ENCODE results near the gene DNAJC4.
A peak's percentile ranks its signal among the peaks of the same experiment; 100 is the strongest.

Gene DNAJC4

GRCh38 chr11:64223001-64223651 lies 7.2 kb upstream of the DNAJC4 start:
- Histone ChIP-seq H3K79me1 (replicated peaks; ENCODE audit: low read length, poor library complexity, severe bottlenecking) (peaks cover 20% of the 10 kb centered on the region), H2AFZ (ENCODE audit: low read depth, low read length) (no peak overlapping the region), H3K18ac (ENCODE audit: low read depth in 1 of 2, low read length in 2 of 2) (no peak overlapping the region), H3K4me3 (ENCODE audit: insufficient read depth in 1 of 2, low read depth in 1 of 2, low read length in 2 of 2) (peak overlapping the region in 1 of 2 experiments; percentile 5), H3K23ac (ENCODE audit: low read length in 2 of 2) (no peak overlapping the region), H4K8ac (ENCODE audit: low read length) (no peak overlapping the region), H4K91ac (ENCODE audit: low read length) (peak overlapping the region; percentile 22), H3K27me3 (ENCODE audit: control insufficient read depth in 1 of 2, insufficient read depth in 1 of 2, low read length in 2 of 2) (no peaks in the 10 kb centered on the region), H2BK120ac (ENCODE audit: low read depth, low read length) (no peak overlapping the region), H3K4me2 (ENCODE audit: low read length, poor library complexity, severe bottlenecking) (no peak overlapping the region), H3K9me3 (ENCODE audit: control insufficient read depth, low read length) (no peaks in the 10 kb centered on the region), H2BK5ac (ENCODE audit: low read depth, low read length, poor library complexity, severe bottlenecking) (no peak overlapping the region), H3K9ac (ENCODE audit: low read length) (no peak overlapping the region), H3K27ac (ENCODE audit: low read length, poor library complexity, severe bottlenecking) (no peak overlapping the region), H3K14ac (ENCODE audit: low read length in 2 of 2) (no peak overlapping the region), H3K4ac (ENCODE audit: low read depth in 1 of 2, low read length in 2 of 2) (no peak overlapping the region), H3K4me1 (ENCODE audit: control insufficient read depth, insufficient read depth, low read depth, low read length) (peaks cover 43% of the 10 kb centered on the region), H3K36me3 (ENCODE audit: control insufficient read depth in 1 of 2, insufficient read depth in 2 of 2, low read depth in 1 of 2, low read length in 2 of 2) (peaks cover 23 to 41% of the 10 kb centered on the region in 2 experiments), H2BK12ac (ENCODE audit: low read length in 2 of 2) (no peak overlapping the region), H2BK15ac (ENCODE audit: low read depth, poor library complexity, severe bottlenecking) (no peak overlapping the region), H2AK5ac (ENCODE audit: low read length, severe bottlenecking) (peak overlapping the region; percentile 38)
- 97% methylated on average over 24 of the region's 24 CpGs for WGBS
- no peak for DNase-seq

DNA sequence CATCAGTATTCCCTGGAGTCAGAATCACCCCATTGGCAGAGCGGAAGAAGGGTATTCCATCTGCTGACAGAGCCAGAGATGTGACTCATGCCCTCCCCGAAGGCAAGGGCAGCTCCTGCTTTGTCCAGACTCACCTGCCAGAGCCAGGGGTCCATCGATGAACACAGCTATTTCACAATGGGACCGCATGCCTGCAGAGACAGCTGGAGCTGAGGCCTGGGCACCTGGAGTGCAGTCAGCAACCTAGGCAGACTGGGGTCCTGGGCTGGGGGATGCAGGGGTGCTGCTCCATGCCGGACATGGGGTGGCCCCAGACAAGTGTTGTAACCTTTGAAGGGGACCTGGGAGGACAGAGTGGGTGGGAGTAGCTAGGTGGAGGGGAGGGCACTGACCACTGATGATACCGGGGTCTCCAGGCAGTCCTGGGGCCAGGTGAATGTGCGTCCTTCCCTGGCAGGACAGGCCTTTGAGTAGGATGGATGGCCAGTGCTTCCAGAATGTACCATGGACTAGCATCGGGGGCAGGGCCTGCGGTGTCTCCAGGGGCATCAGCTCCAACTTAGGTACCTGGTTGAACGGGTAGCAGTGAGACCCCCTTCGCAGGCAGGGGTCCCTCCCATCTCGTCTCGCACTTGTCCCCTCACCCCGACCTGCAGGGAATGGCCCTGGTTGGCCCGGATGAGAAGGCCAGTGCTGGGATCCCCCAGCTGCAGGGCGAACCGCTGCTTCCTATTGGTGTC lies 6.0 kb upstream of the DNAJC4 start:
- H2BK15ac ChIP-seq (ENCODE audit: low read depth, poor library complexity, severe bottlenecking), result no peak overlapping the region
- H3K79me1 ChIP-seq (replicated peaks; ENCODE audit: low read length, poor library complexity, severe bottlenecking), result peaks cover 23% of the 10 kb centered on the region
- peaks cover 47% of the 10 kb centered on the region for H3K4me1 ChIP-seq (ENCODE audit: control insufficient read depth, insufficient read depth, low read depth, low read length)
- H4K91ac ChIP-seq (ENCODE audit: low read length), result peak overlapping the region; percentile 49
- peak overlapping the region; percentile 24 for H2AK5ac ChIP-seq (ENCODE audit: low read length, severe bottlenecking)
- no peaks in the 10 kb centered on the region for H3K27me3 ChIP-seq (ENCODE audit: control insufficient read depth in 1 of 2, insufficient read depth in 1 of 2, low read length in 2 of 2)
- no peak overlapping the region for H3K4me2 ChIP-seq (ENCODE audit: low read length, poor library complexity, severe bottlenecking)
- H3K9me3 ChIP-seq (ENCODE audit: control insufficient read depth, low read length), result no peaks in the 10 kb centered on the region
- H3K36me3 ChIP-seq (ENCODE audit: control insufficient read depth in 1 of 2, insufficient read depth in 2 of 2, low read depth in 1 of 2, low read length in 2 of 2), result peaks cover 23 to 40% of the 10 kb centered on the region in 2 experiments
- no peak overlapping the region for H2BK12ac ChIP-seq (ENCODE audit: low read length in 2 of 2)
- no peak overlapping the region for H2BK5ac ChIP-seq (ENCODE audit: low read depth, low read length, poor library complexity, severe bottlenecking)
- no peak overlapping the region for H3K14ac ChIP-seq (ENCODE audit: low read length in 2 of 2)
- H3K9ac ChIP-seq (ENCODE audit: low read length), result no peak overlapping the region
- no peak overlapping the region for H2BK120ac ChIP-seq (ENCODE audit: low read depth, low read length)
- 95% methylated on average over 17 of the region's 17 CpGs for WGBS
- H4K8ac ChIP-seq (ENCODE audit: low read length), result no peak overlapping the region
- H3K18ac ChIP-seq (ENCODE audit: low read depth in 1 of 2, low read length in 2 of 2), result no peak overlapping the region
- no peak overlapping the region for H3K23ac ChIP-seq (ENCODE audit: low read length in 2 of 2)
- H2AFZ ChIP-seq (ENCODE audit: low read depth, low read length), result no peak overlapping the region
- H3K4ac ChIP-seq (ENCODE audit: low read depth in 1 of 2, low read length in 2 of 2), result no peak overlapping the region
- H3K27ac ChIP-seq (ENCODE audit: low read length, poor library complexity, severe bottlenecking), result peak overlapping the region; percentile 6
- peak overlapping the region in 1 of 2 experiments; percentile 14 for H3K4me3 ChIP-seq (ENCODE audit: insufficient read depth in 1 of 2, low read depth in 1 of 2, low read length in 2 of 2)
- no peak for DNase-seq

- H3K79me1 ChIP-seq (replicated peaks; ENCODE audit: low read length, poor library complexity, severe bottlenecking), result peaks cover 23% of the 10 kb centered on the region
- H3K27me3 ChIP-seq (ENCODE audit: control insufficient read depth in 1 of 2, insufficient read depth in 1 of 2, low read length in 2 of 2), result no peaks in the 10 kb centered on the region
- H2BK120ac ChIP-seq (ENCODE audit: low read depth, low read length), result no peak overlapping the region
- H2AK5ac ChIP-seq (ENCODE audit: low read length, severe bottlenecking), result no peak overlapping the region
- H2BK15ac ChIP-seq (ENCODE audit: low read depth, poor library complexity, severe bottlenecking), result peak overlapping the region; percentile 44
- peak overlapping the region; percentile 49 for H4K91ac ChIP-seq (ENCODE audit: low read length)
- H3K14ac ChIP-seq (ENCODE audit: low read length in 2 of 2), result no peak overlapping the region
- H3K23ac ChIP-seq (ENCODE audit: low read length in 2 of 2), result no peak overlapping the region
- peak overlapping the region in 1 of 2 experiments; percentile 68 for H3K4ac ChIP-seq (ENCODE audit: low read depth in 1 of 2, low read length in 2 of 2)
- H3K18ac ChIP-seq (ENCODE audit: low read depth in 1 of 2, low read length in 2 of 2), result no peak overlapping the region
- peak overlapping the region; percentile 89 for H3K4me2 ChIP-seq (ENCODE audit: low read length, poor library complexity, severe bottlenecking)
- peaks cover 23 to 36% of the 10 kb centered on the region in 2 experiments for H3K36me3 ChIP-seq (ENCODE audit: control insufficient read depth in 1 of 2, insufficient read depth in 2 of 2, low read depth in 1 of 2, low read length in 2 of 2)
- 82% methylated on average over 21 of the region's 22 CpGs for WGBS
- no peak for DNase-seq
- peak overlapping the region; percentile 92 to 95 for H3K4me3 ChIP-seq (ENCODE audit: insufficient read depth in 1 of 2, low read depth in 1 of 2, low read length in 2 of 2)
- H3K9me3 ChIP-seq (ENCODE audit: control insufficient read depth, low read length), result no peaks in the 10 kb centered on the region
- H2AFZ ChIP-seq (ENCODE audit: low read depth, low read length), result no peak overlapping the region
- peak overlapping the region; percentile 95 for H3K9ac ChIP-seq (ENCODE audit: low read length)
- H2BK12ac ChIP-seq (ENCODE audit: low read length in 2 of 2), result no peak overlapping the region
- peak overlapping the region; percentile 22 for H4K8ac ChIP-seq (ENCODE audit: low read length)
- H2BK5ac ChIP-seq (ENCODE audit: low read depth, low read length, poor library complexity, severe bottlenecking), result no peak overlapping the region
- peaks cover 51% of the 10 kb centered on the region for H3K4me1 ChIP-seq (ENCODE audit: control insufficient read depth, insufficient read depth, low read depth, low read length)
- peak overlapping the region; percentile 2 for H3K27ac ChIP-seq (ENCODE audit: low read length, poor library complexity, severe bottlenecking)
These were observed 5.3 kb upstream of the DNAJC4 start for GRCh38 chr11:64224891-64225607.

All from mesenchymal stem cell (in vitro differentiated cells and primary cell).